H9 (cell line): ENCODE results near the gene NINJ1. TPM values are rescaled to one million over a fixed set of nuclear protein-coding genes. Genes with fewer than 3 reads are reported as not detected.
A peak's percentile ranks its signal among the peaks of the same experiment; 100 is the strongest.

Source experiments
- DNase-seq: peaks from one replicate; pipeline ENCODE4 v3.0.0-alpha.2; 2017
- H2AFZ ChIP-seq: one replicate; pipeline ENCODE4 v1.6.1; 2013; ENCODE audit warnings: mild to moderate bottlenecking, low read length, control low read depth, moderate library complexity
- H2AK5ac ChIP-seq: 2 replicates; pipeline ENCODE4 v1.6.1; 2013; ENCODE audit warnings: low read length, control low read depth, mixed read lengths; ENCODE audit not compliant: insufficient read length
- H2BK120ac ChIP-seq: one replicate; pipeline ENCODE4 v1.6.1; 2013; ENCODE audit warnings: low read depth, mild to moderate bottlenecking, low read length, control low read depth, inconsistent platforms; ENCODE audit not compliant: poor library complexity, severe bottlenecking
- H2BK12ac ChIP-seq: 2 replicates; pipeline ENCODE4 v1.6.1; 2013; ENCODE audit warnings: low read length, control low read depth, mixed read lengths, low read depth; ENCODE audit not compliant: insufficient read length
- H2BK15ac ChIP-seq: 2 replicates; pipeline ENCODE4 v1.6.1; 2013; ENCODE audit warnings: low read depth, low read length, control low read depth
- H2BK20ac ChIP-seq: one replicate; pipeline ENCODE4 v1.6.1; 2013; ENCODE audit warnings: low read depth, mild to moderate bottlenecking, low read length, control low read depth, inconsistent platforms; ENCODE audit not compliant: poor library complexity, severe bottlenecking
- H2BK5ac ChIP-seq: 2 replicates; pipeline ENCODE4 v1.6.1; 2013; ENCODE audit warnings: low read length, control low read depth, mixed read lengths; ENCODE audit not compliant: insufficient read length
- H3K14ac ChIP-seq: 2 replicates; pipeline ENCODE4 v1.6.1; 2013; ENCODE audit warnings: low read length, control low read depth; ENCODE audit not compliant: insufficient read depth
- H3K18ac ChIP-seq: 2 replicates; pipeline ENCODE4 v1.6.1; 2013; ENCODE audit warnings: low read depth, mild to moderate bottlenecking, mixed read lengths, low read length, control low read depth; ENCODE audit not compliant: insufficient read length
- H3K23ac ChIP-seq: 2 replicates; pipeline ENCODE4 v1.6.1; 2013; ENCODE audit warnings: low read length, control low read depth, mixed read lengths, low read depth; ENCODE audit not compliant: insufficient read length
- H3K23me2 ChIP-seq: 2 replicates; pipeline ENCODE4 v1.6.1; 2013; ENCODE audit warnings: low read depth, mild to moderate bottlenecking, mixed read lengths, low read length, control low read depth; ENCODE audit not compliant: insufficient read length, poor library complexity, severe bottlenecking
- H3K27ac ChIP-seq: 2 replicates; pipeline ENCODE4 v1.5.1; 2013; ENCODE audit warnings: low read length, control low read depth, mixed read lengths, low read depth; ENCODE audit not compliant: insufficient read length
- H3K27me3 ChIP-seq: 2 replicates; pipeline ENCODE4 v1.6.1; 2013; ENCODE audit warnings: low read length, control low read depth, inconsistent platforms; ENCODE audit not compliant: insufficient read depth
- H3K4ac ChIP-seq: 2 replicates; pipeline ENCODE4 v1.6.1; 2013; ENCODE audit warnings: low read depth, mild to moderate bottlenecking, control low read depth, inconsistent platforms, low read length, moderate library complexity
- H3K4me1 ChIP-seq: 2 replicates; pipeline ENCODE4 v1.6.1; 2013; ENCODE audit warnings: low read length, control low read depth, inconsistent platforms; ENCODE audit not compliant: insufficient read depth
- H3K4me2 ChIP-seq: 2 replicates; pipeline ENCODE4 v1.6.1; 2013; ENCODE audit warnings: low read length, control low read depth, mixed read lengths; ENCODE audit not compliant: insufficient read length, insufficient read depth
- H3K56ac ChIP-seq: 2 replicates; pipeline ENCODE4 v1.6.1; 2013; ENCODE audit warnings: low read depth, mild to moderate bottlenecking, mixed read lengths, low read length, control low read depth; ENCODE audit not compliant: insufficient read length
- H3K79me1 ChIP-seq: 2 replicates; pipeline ENCODE4 v1.6.1; 2013; ENCODE audit warnings: low read depth, mild to moderate bottlenecking, moderate library complexity, low read length, control low read depth, inconsistent platforms; ENCODE audit not compliant: insufficient read depth, poor library complexity, severe bottlenecking
- H3K79me2 ChIP-seq: 2 replicates; pipeline ENCODE4 v1.6.1; 2013; ENCODE audit warnings: low read length, control low read depth, inconsistent platforms; ENCODE audit not compliant: insufficient read depth
- H3K9ac ChIP-seq: 2 replicates; pipeline ENCODE4 v1.6.1; 2013; ENCODE audit warnings: low read length, control low read depth, mixed read lengths; ENCODE audit not compliant: insufficient read length; ENCODE audit errors: extremely low read depth
- H3K9me3 ChIP-seq: one replicate; pipeline ENCODE4 v1.6.1; 2013; ENCODE audit warnings: low read depth, low read length, inconsistent platforms; ENCODE audit not compliant: control insufficient read depth
- H3T11ph ChIP-seq: one replicate; pipeline ENCODE4 v1.6.1; 2013; ENCODE audit warnings: mild to moderate bottlenecking, low read length, control low read depth, inconsistent platforms
- H4K20me1 ChIP-seq: one replicate; pipeline ENCODE4 v1.6.1; 2013; ENCODE audit not compliant: control insufficient read depth, insufficient read length, insufficient read depth
- H4K5ac ChIP-seq: 2 replicates; pipeline ENCODE4 v1.6.1; 2013; ENCODE audit warnings: low read depth, mild to moderate bottlenecking, mixed read lengths, low read length, control low read depth; ENCODE audit not compliant: insufficient read length
- H4K8ac ChIP-seq: replicated peaks from 2 replicates; pipeline ENCODE4 v1.6.1; 2013; ENCODE audit warnings: low read length, control low read depth, mixed read lengths, low read depth; ENCODE audit not compliant: insufficient read length
- H4K91ac ChIP-seq: 2 replicates; pipeline ENCODE4 v1.6.1; 2013; ENCODE audit warnings: low read depth, mild to moderate bottlenecking, moderate library complexity, mixed read lengths, low read length, control low read depth; ENCODE audit not compliant: insufficient read length
- H3K27ac Mint-ChIP-seq, 3 experiments: 2 replicates in 2 of 3; 3 replicates in 1 of 3; pipeline ENCODE4 v1.8.0; 2020 to 2021; ENCODE audit warnings: mixed read lengths in 3 of 3, mild to moderate bottlenecking in 1 of 3, moderate library complexity in 1 of 3
- H3K27me3 Mint-ChIP-seq: 2 replicates; pipeline ENCODE4 v1.8.0; 2021; ENCODE audit warnings: low read depth, mild to moderate bottlenecking, moderate library complexity, mixed read lengths
- H3K36me3 Mint-ChIP-seq, 3 experiments: 2 replicates in 2 of 3; 3 replicates in 1 of 3; pipeline ENCODE4 v1.8.0; 2020 to 2021; ENCODE audit warnings: low read depth in 3 of 3, mixed read lengths in 3 of 3; ENCODE audit not compliant: insufficient read depth in 1 of 3
- H3K4me1 Mint-ChIP-seq, 2 experiments: 2 replicates each; pipeline ENCODE4 v1.8.0; 2020; ENCODE audit warnings: mixed read lengths in 2 of 2
- H3K4me3 Mint-ChIP-seq, 2 experiments: 2 replicates in 1 of 2; 3 replicates in 1 of 2; pipeline ENCODE4 v1.8.0; 2020 to 2021; ENCODE audit warnings: mild to moderate bottlenecking in 2 of 2, mixed read lengths in 2 of 2, moderate library complexity in 1 of 2
- H3K9me3 Mint-ChIP-seq, 2 experiments: 2 replicates in 1 of 2; 3 replicates in 1 of 2; pipeline ENCODE4 v1.8.0; 2020; ENCODE audit warnings: mild to moderate bottlenecking in 2 of 2, mixed read lengths in 2 of 2, moderate library complexity in 1 of 2
- CTCF ChIP-seq: fragments of 200-600 bp; sonication (generic); conservative IDR thresholded peaks from 3 replicates; pipeline ENCODE4 v1.8.0; 2021; ENCODE audit warnings: antibody characterized with exemption, mild to moderate bottlenecking
- WGBS: extraction: QIAGEN DNeasy Blood & Tissue Kit; methylation state at CpG from one replicate; pipeline ENCODE4 v1.1.7; 2013; ENCODE audit warnings: missing lambda C conversion rate, low lambda C conversion rate, mixed read lengths; ENCODE audit not compliant: insufficient read length; ENCODE audit errors: extremely low coverage; 5-methylcytosine and 5-hydroxymethylcytosine counted together
- total RNA-seq: library from RNA; stranded (reverse); gene quantifications from 2 replicates; pipeline ENCODE4 v1.2.1, GENCODE V29; 2021

Gene NINJ1
- total RNA-seq, 1 experiment from 2014 or later = 28.9 TPM

GRCh38 chr9:93133681-93134014 is 403 bp downstream of the NINJ1 start:
- H3K4me2 ChIP-seq = peak overlapping the region; percentile 48
- no peak overlapping the region for H2BK12ac ChIP-seq
- H4K20me1 ChIP-seq = no peaks in the 10 kb centered on the region
- no peaks in the 10 kb centered on the region; the same call in 1 of the 2 replicates for H3K4me1 ChIP-seq
- no peak overlapping the region for H2BK20ac ChIP-seq
- no peak overlapping the region for H3K27ac Mint-ChIP-seq
- H3K56ac ChIP-seq = no peak overlapping the region
- no peak overlapping the region for H2BK120ac ChIP-seq
- H3K4me1 Mint-ChIP-seq = peaks cover 15 to 28% of the 10 kb centered on the region in 2 experiments
- no peaks in the 10 kb centered on the region for H3K9me3 ChIP-seq
- no peaks in the 10 kb centered on the region for H3K79me2 ChIP-seq
- H3K9ac ChIP-seq = peak overlapping the region; percentile 39
- H4K91ac ChIP-seq = no peak overlapping the region
- H3K79me1 ChIP-seq = no peaks in the 10 kb centered on the region
- WGBS = no CpG with 5 or more reads among the region's 34 CpGs
- H3K23me2 ChIP-seq = no peaks in the 10 kb centered on the region
- no peak overlapping the region for H2AK5ac ChIP-seq
- no peak overlapping the region for H3T11ph ChIP-seq
- no peak overlapping the region for H3K4ac ChIP-seq
- no peak overlapping the region for H2BK15ac ChIP-seq
- H3K9me3 Mint-ChIP-seq = peaks cover 0 to 3% of the 10 kb centered on the region in 2 experiments; a peak in 2 of 5 replicates
- DNase-seq = no peak
- peak overlapping the region; percentile 66; the same call in 1 of the 2 replicates for H3K14ac ChIP-seq
- H2AFZ ChIP-seq = no peak overlapping the region
- peak overlapping the region; percentile 74 to 85 for H3K4me3 Mint-ChIP-seq
- H3K23ac ChIP-seq = no peak overlapping the region
- peaks cover 5% of the 10 kb centered on the region; the same call in 1 of the 2 replicates for H3K27me3 ChIP-seq
- H3K18ac ChIP-seq = peak overlapping the region; percentile 38
- H3K27ac ChIP-seq = no peak overlapping the region
- H3K36me3 Mint-ChIP-seq = no peaks in the 10 kb centered on the region; a peak in 2 of 7 replicates
- H2BK5ac ChIP-seq = no peak overlapping the region
- H4K5ac ChIP-seq = no peak overlapping the region
- H3K27me3 Mint-ChIP-seq = peaks cover 28% of the 10 kb centered on the region
- no peak overlapping the region for H4K8ac ChIP-seq
- TF ChIP-seq CTCF = no peak
